Coronary artery (tissue), 2 donors: ENCODE results near the gene MYCN.

Experiments used
- DNase-seq: peaks from one replicate; pipeline ENCODE4 v3.0.0-alpha.2; 2017; ENCODE audit warnings: low spot score
- H3K27ac ChIP-seq, 2 donors: fragments of 200-600 bp; sonication (generic); one replicate each; pipeline ENCODE4 v1.5.1; 2016 to 2019
- H3K4me3 ChIP-seq: fragments of 200-600 bp; sonication (generic); 2 replicates; pipeline ENCODE4 v1.5.1; 2016; ENCODE audit warnings: mild to moderate bottlenecking, moderate library complexity
- CTCF ChIP-seq: fragments of 200-600 bp; sonication (generic); IDR thresholded peaks from one replicate; pipeline ENCODE4 v1.5.1; 2019; ENCODE audit warnings: antibody characterized with exemption

The MYCN gene

DNA sequence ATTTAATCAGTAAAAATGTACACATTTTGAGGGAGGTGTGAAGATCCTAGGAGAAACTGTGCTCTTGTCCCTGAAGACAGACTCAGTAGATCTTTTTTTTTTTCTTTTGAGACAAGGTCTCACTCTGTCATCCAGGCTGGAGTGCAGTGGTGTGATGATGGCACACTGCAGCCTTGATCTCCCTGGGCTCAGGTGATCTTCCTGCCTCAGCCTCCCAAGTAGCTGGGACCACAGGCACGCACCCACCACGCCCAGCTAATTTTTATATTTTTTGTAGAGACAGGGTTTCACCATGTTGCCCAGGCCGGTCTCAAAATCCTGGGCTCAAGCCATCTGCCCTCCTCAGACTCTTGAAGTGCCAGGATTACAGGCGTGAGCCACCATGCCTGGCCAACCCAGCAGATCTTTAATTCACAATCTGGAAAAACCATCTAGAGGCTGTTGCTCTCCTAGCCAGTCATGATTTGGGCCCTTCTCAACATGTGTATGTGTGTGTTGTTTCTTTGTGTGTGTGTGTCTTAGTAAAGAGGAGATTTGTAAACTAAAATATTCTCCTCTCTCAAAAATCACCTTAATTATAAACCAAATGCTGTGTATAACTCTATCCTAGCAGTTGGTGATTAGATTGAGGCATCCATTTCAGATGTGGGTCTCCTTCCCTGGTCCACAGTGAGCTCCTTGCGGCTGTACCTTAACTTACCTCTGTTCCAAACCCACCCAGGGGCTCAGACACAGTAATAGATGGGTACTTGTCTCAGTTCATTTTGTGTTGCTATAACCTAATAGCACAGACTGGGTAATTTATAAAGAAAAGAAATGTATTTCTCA, 3.9 kb upstream of the MYCN start:
- DNase-seq: no peak
- no peak for TF ChIP-seq CTCF
- Histone ChIP-seq H3K4me3 (no peak overlapping the region), H3K27ac (no peak overlapping the region)

- TF ChIP-seq CTCF: no peak
- Histone ChIP-seq H3K27ac (no peak overlapping the region), H3K4me3 (no peak overlapping the region)
- no peak for DNase-seq
Observed at GRCh38 chr2:15937105-15937881, 3.1 kb upstream of the MYCN start.

DNA sequence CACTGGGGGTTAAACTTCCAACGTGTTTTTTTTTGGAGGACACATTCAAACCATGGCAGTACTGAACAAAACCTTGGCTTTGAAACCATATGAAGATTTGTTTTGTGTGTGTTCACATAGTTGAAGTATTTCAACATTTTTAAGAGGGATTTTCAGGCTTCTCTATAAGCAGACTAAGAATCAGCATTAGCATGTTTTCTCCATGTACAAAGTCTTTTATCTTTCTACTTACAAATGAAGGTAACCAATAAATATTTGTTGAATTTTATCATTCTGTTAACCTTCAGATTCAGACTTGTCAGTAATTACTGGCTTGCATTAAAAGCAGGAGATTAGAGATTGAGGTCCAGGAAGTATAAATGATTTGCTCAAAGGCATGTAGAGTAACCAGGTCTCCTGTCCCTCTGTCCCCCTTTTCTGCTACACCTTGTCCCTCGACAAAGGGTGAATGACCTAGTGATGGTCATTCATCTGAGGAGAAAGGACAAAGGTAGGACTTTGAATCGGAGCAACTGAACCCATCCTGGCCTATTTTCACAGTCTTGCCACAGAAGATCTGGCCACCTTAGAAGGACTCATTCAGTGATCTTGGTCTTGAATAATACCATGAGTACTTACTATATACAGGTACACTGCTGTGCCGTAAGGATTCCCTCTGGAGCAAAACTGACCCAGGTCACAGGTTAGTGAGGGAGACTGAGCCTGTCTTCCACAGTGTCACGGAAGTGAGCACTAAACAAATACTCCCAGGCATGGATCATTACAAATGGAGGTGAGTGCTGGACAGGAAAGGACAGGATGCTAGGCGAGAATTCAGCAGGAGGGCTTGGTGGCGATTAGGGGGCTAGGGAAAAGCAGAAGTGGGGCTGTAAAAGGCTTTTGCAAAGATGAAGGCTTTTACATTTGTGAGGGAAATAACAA, 2.2 kb upstream of the MYCN start:
- DNase-seq: no peak
- Histone ChIP-seq H3K27ac (no peak overlapping the region), H3K4me3 (no peak overlapping the region)
- TF ChIP-seq CTCF: no peak

DNA sequence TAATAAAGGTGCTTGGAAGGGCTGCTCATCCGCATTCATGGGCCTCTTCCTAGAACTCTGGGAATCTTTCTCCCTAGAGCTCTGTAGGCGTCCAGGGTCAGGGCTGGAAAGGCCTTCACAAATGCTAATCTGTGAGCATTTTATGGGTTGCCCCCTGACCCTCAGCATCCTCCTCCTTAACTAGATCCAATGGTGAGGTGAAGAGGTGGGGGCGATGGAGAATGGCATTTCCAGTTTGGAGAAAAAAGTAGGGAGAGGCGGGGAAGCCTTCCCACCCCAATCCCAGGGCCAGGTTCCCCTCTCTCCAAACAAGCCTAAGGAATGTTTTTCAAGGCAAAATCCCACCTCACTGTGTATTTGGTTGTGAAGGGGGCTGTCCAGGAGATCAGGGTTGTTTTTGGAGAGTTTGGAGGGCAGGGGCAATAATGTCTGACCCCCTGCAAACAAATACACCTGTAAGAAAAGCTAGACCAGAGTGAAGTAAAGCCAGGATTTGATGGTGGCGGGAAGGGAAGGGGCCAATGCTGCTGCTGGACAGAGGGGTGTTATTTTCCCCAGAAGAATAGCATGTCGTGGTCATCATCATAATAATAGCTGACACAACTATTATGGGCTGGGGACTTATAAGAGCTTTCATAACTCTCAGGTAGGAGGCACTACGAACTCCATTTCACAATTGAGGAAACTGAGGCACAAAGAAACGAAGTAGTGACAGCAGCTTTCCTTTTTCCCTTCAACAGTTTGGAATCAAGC, 1.4 kb upstream of the MYCN start:
- H3K4me3 ChIP-seq: peak overlapping the region; percentile 75
- TF ChIP-seq CTCF: no peak
- DNase-seq: no peak
- H3K27ac ChIP-seq: no peak overlapping the region

DNA sequence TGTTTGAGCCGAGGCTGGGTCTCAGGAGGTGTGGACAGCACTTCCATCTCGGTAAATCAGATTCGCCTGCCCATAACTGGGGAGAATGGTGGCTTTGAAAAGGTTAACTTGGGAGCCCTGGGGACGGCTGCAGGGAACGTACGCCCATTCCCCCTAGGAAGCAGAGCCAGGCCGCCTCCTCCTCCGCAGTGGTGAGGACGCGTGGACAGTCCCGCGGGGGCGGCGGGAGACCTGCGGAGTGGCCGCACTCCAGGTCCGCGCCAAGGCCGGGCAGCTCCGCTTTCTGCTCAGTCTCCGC, 845 bp upstream of the MYCN start:
- H3K4me3 ChIP-seq: peak overlapping the region; percentile 75
- no peak for TF ChIP-seq CTCF
- no peak for DNase-seq
- H3K27ac ChIP-seq: no peak overlapping the region

DNA sequence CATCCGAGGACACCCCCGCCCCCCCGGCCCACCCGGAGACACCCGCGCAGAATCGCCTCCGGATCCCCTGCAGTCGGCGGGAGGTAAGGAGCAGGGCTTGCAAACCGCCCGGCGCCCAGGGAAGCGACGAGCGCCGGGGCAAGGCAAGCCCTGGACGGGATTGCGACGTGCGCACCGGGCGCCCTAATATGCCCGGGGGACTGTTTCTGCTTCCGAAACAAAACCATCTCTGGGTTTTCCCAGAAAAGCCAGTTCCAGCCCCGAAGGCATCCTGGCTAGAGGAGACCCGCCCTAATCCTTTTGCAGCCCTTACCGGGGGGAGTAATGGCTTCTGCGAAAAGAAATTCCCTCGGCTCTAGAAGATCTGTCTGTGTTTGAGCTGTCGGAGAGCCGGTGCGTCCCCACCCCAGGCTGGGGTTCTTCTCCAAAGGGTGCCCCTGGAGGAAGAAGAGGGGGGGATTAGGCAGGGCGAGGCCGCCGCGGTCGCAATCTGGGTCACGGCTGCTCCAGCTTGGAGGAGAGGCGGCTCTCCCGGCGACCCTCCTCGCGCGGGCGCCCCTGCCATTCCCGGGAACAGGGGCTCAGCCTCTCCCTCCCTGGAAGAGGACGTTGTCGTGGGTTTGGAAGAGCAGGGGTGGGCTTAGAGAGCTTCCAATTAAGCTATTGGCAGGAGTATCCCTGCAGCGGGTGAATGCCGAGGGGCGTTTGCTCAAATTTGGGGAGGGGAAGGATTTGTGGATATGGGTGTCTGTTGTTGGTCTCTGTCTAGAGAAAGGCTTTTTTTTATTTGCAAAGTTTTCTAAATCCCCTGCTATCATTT, 521 bp downstream of the MYCN start:
- peak overlapping the region; percentile 75 for H3K4me3 ChIP-seq
- no peak for TF ChIP-seq CTCF
- DNase-seq: no peak
- no peak overlapping the region for H3K27ac ChIP-seq
